Measurements from ENCODE around the gene RPS23.
A peak's percentile ranks its signal among the peaks of the same experiment; 100 is the strongest.

The RPS23 gene

DNA sequence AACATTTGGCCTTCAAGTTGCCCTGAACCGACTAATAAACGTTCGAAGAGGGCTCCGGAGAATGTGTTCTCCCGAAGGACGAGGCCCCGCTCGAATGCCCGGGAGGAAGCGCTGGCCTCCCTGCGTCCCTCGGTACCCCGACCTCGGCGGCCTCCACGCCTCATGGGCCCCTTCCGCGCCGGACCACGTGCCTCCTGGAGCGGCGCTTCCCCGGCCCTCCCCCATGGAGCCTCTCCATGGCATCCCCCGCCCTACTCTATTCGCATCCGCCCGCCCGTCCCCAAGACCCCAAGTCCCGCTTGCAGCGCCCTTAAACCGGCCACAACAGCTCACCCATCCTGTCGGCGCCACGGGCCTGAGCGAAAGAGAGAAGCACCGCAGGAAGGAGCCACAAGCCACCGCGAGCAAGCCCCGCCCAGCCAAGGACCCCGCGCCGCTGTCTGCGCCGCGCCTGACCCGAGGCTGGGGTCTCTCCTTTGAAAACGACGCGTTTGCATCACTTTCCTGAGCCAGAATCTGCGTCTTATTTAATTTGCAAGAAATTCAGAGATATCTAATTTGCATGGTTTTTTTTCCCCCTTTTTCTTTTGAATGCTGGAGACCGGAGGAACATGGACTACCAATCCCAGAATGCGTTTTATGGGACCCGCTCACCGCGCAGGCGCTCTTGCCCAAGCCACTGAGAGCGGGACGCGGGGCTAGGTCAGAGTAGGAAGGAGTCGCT is at the start of gene RPS23:
Gene RPS23 (minus strand): TSS at position 368 of the 724 bp plus-strand sequence. CDS start 31 bp downstream, at position 337.
- DNase-seq: peak; percentile 85

DNA sequence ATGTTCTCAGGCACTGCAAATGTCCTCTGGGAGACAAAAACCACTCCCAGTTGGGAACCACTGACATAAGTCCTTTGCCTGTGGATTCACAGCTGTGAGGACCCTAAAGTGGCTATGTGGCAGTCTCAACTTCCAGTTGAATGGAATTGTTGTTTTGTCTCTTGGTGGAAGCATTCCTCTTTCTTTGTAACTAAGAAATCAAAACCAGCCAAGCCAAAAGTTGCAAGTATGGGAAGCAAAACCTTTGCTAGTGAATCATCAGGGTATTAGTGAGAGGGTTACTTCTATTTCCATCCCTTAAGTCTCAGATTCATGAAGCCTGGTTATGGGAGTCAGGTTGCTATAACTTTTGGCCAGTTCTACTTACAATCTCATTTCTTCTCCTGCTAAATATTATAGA is 49.8 kb upstream of the RPS23 start:
- DNase-seq: no peak

DNA sequence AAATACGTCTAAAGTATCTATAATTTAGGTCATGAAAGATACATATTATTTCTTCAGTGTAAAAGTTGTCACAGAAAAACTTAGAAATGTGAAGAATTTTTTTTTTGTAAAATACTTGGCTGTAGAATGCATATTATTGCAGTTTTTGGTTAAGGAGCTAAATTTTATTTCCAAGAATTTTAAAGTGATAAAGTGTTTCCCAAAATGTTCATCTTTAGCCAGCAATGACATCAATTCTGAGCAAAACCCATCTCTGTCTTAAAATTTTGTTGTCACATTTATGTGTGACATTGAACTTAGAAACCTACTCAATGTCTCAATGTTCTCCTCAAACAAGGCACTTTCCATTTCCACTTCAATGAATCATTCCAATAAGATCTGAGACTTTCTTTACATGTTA is 47.8 kb upstream of the RPS23 start:
- no peak for DNase-seq

DNA sequence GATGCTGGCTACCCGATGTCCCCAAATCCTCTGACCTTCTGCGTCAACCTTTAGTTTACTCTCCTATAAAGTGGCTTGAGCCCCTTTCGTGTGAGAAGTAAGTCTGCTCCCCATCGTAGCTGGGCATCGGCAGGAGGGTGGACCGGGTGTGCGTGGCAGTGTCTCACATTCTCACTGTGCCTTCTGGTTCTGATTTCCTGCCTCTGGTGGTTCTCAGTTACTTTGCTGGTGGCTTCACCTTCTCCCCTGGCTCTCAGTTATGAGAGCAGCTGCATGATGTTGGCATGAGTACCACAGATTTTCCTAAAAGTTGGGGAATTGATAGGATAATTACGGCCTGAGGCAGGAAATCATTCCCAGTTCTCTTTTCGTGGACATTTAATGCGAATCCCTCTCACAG is 47.0 kb upstream of the RPS23 start:
- no peak for DNase-seq

DNA sequence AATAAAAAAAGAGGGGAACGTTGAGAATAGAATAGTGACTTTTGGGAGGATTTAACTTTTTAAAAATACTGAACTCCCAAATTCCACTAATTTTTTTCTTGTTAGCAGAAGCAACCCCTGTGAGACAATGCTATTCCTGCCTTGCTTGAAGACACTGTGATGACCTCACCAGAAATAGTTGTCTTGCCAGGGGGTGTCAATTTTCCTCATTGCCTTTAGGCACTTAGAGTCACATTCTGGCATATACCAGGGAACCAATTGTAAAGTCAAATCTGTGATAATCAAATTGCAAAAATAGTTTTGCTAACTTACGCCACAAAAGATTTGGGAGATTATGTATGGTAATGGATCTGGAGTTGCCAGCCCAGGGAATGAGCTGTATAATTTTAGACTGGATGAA is 42.8 kb upstream of the RPS23 start:
- DNase-seq: no peak

GRCh38 chr5:82319651-82320376 is 41.7 kb upstream of the RPS23 start:
- no peak for DNase-seq

DNA sequence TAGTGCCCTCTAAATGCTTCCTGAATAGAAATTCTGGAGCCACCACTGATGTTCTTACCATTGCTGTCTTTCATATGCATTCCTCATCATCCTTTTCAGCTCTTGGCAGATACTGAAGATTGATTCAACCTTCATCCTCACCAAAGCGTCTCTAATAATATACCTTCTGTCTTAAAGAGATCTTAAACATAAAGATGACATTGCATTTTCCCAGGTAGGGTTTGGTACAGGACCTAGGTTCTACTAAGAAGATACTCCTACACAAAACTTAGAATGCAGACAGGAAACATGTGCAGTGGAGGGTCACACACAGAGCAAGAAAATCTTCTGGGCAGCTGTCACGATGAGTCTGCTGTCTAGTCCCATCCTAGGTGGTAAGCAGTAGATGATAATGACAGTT is 41.0 kb upstream of the RPS23 start:
- DNase-seq: no peak

DNA sequence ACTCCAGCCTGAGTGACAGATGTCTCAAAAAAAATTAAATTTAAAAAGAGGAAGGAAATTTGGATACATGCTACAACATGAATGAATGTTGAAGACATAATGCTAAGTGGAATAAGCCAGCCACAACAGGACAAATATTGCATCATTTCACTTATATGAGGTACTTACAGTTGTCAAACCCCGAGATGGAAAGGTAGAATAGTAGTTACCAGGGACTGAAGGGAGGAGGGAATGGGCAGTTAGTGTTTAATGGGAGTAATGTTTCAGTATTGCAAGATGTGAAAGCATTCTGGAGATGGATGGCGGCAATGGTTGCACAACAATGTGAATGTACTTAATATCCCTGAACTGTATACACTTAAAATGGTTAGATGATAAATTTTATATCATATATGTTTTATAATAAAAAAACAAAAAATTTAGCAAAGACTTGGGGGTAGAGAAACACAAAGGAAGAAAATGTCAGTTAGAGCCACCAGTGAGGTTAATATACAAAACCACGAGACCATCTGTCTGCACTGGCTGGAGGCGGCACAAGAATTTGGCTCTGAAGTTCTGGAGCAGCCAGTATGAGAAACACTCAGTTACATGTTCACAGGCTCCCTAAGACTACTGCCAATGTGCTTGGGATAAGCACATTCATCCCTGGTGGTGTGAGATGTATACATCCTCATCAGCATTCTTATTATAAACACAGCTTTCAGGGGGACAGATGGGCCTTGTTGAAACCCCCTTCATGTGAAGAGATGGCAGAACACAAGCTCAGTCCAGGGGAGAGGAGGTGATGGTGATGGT is 37.0 kb upstream of the RPS23 start:
- DNase-seq: no peak

DNA sequence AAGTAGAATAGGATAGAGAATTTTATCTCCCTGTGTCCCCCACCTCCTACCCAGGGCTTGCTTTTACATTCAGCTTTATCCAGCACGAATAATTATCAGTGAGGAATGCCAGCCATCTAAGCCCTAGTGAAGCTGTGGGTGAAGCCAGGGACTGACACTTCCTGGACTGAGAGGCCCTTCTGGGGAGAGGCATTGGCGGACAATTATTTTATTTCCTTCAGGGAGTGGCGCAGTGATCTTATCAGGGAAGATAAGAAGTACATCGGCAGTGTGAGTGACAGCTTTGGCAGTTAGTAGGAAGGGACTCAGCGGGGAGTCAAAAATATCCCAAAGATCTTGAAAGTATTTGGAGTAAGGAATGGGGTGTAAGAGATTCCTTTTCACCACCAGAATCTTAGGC is 34.9 kb upstream of the RPS23 start:
- no peak for DNase-seq

DNA sequence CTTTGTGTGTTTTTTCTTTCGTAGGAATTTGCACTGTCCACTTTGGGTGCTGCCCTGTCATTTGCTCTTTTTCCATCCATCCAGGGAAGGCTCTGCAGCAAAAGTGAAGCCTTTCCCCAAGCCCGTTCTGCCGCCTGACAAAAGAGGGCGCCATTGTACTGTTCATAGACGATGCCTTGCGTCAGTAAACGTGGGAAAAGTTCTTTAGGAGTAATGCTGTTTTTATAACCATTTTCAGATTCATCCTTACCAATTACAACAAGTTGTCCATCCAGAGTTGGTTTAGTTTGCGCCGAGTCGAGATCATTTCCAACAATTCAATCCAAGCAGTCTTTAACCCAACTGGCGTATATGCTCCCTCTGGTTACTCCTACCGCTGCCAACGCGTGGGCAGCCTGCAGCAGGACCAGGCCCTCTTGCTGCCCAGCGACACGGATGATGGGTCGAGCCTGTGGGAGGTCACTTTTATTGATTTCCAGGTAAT is 34.3 kb upstream of the RPS23 start:
- no peak for DNase-seq

DNA sequence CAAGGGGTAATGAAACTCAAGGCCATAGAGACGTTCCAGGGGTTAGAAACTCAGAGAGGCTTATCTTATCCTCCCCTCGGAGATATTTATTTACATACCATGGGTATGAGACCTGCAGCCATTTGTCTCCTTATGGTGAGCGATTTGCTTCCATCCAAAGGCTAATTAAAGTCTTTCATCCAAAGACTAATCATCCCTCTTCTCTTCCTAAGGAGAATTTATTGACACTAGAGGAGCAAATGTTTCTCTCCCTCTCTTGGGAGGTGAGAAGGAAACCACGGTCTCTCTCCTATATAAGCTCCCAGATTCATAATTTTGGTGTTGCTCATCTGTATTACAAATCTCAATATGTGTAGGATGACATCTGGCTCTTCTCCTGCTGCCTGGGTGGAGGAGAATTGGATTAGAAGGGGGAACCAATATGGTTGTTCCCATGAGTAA is 31.0 kb upstream of the RPS23 start:
- no peak for DNase-seq

GRCh38 chr5:82308416-82308815 is 30.3 kb upstream of the RPS23 start:
- no peak for DNase-seq

- DNase-seq: no peak
Measured at GRCh38 chr5:82307451-82307850, 29.3 kb upstream of the RPS23 start.

DNA sequence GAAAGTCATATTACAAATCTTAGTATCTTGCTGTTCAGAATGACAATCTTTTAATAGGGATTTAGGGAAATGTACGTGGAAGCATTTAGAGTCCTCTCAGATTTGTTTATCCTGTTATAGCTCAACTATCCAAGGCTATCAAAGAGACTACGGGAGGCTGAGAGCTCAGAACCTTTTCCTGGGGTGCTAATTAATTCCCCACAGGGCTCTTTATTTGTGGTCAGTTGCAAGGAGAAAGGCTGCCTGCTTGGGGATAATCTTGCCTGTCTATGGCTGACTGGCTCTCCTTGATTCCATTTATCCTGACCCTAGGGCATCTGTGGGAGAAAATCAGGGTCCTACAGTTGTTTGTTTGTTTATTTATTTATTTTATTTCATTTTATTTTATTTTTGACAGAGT is 28.0 kb upstream of the RPS23 start:
- DNase-seq: no peak

- no peak for DNase-seq
Measured at GRCh38 chr5:82301190-82301589, 23.0 kb upstream of the RPS23 start.

GRCh38 chr5:82298668-82299067 is 20.5 kb upstream of the RPS23 start:
- DNase-seq: no peak

DNA sequence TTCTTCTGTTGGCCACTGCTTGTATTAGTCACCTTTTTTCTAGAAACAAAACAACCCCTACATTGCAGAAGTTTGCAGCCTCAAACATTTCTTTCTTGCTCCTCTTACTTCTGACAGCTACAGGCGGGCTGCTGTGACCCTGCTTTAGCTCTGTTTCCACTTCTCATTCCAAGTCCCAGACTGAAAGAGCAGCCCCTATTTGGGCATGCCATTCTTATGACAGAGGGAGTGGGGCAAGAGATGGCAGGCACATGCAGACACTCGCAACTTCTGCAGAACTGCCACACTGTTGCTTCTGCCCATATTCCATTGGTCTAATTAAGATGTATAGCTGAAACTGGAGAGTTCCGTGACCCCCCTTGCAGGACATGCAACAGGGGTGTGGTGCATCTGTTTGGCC is 19.6 kb upstream of the RPS23 start:
- DNase-seq: no peak

DNA sequence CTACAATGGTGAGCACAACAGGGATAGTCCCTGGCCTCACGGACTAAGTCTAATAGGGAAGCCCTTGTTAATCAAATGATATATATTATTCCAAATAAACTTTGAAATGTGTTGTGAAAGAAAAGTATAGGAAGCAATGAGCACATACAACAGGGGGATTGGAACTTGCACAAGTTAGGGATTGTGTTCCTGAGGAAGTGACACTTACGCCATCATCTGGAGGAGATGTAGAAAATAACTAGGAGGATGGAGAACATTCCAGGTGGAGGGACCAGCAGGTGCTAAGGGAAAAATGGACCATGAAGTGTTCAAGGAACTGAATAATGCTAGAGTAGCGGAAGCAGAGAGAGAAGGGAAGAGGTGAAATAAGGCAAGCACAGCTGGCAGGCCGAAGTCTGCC is 18.8 kb upstream of the RPS23 start:
- DNase-seq: no peak

DNA sequence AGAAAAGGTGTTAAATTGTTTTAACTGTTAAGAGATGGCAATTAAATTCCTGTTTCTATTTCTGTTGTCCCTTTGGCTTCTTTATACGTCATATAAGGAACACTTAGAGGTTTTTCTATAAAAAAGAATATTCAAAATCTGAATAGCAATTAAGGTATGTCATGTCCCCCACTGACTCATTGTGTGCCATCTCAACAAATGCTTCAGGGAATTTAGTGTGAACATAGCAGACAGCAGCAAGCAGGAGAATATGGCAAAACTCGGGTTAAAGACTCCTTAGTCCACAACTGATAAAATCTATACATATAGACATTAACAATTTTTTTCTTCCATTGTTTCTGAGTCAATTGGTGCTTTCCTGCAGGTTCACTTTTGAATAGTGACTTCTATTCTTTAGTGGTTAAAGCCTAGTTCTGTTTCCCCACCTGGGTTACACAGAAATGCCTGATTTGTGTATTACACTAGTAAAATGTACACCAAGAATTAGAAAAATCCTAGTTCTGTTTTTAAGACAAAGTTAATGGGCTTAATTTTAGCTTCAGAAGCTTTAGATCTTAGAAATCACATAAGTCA is 17.9 kb upstream of the RPS23 start:
- no peak for DNase-seq

DNA sequence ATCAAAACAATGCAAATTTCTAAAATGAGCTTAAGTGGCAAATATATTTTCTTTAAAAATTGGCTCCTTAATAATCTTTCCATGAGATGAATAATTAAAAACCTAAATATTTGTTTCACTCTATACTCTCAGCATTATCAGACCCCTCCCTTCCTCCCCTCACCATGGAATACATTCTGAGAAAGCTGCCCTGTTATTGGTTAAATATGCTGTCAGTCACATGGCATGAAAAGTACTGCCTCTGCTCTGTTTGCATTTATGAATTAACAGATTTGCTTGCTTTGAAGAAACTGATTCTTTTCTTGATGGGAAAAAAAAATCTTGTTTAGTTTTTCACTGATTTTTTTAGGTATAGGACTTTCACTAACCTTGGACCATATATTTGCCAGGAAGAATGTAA is 17.0 kb upstream of the RPS23 start:
- DNase-seq: no peak

DNA sequence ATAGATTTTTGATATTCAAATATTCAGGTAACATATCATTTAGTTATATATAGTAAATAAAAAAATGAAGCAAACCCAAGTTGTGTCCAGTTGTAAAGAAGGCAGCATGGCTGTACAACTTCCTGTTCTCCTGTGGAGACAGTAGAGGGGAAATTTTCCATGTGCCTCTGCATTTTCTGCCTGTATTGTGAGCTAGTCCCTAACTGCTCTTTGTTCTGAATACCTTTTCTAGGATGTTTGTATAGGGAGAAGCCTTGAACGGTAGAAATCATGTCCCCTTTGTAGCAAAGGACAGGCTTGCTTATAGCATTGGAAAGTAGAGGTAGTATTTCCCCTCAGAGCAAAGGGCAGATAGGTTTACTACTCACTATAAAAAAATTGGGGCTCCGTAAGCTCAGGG is 13.3 kb upstream of the RPS23 start:
- DNase-seq: no peak

DNA sequence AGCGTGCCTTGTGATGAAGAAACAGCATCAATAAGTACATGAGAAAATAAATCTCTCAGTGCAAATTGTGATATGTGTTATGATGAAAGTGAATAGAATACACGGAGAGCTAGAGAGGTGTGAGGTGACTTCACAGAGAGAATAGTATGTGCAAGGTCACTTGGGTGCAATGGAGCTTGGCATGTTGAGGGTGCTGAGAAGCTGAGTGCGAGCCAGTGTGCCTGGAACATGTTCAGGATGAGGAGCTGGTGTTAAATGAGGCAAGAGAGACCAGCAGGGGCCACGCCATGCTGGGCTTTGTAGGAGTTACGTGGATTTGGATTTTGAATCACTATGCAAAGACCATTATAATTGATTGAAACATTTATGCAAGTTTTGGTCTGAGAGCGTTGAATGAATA is 12.8 kb upstream of the RPS23 start:
- no peak for DNase-seq

DNA sequence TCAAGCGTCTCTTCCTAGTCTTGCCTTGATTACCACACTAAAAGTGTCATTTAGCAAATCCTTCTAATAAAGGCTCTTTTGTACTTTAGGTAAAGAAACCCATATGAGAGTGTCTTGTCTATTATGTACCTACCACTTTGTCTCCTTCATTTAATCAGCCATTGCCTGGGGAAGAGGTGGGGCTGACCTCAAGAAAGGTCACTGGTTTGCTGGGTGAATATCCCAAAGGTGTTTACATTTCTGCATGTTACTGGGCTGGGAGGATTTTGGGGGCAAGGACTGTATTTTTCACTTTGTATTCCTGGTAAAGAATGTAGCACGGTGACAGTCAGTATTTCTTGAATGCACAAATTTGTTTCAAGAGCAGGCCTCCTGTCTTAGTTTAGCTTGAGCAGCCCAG is 11.9 kb upstream of the RPS23 start:
- DNase-seq: no peak

Data from activated CD4-positive, CD25-positive, alpha-beta regulatory T cell treated with anti-CD3 and anti-CD28 coated beads, Interleukin-2, amount 50 U/mL, for 72 hours (primary cell).